ENCODE data around the gene THRAP3. TPM values are rescaled to one million over a fixed set of nuclear protein-coding genes. Genes with fewer than 3 reads are reported as not detected.

THRAP3 gene
- total RNA-seq, 1 experiment from 2014 or later = 160 TPM

GRCh38 chr1:36345353-36345752 is 121.1 kb downstream of the THRAP3 start:
- H3K36me3 Mint-ChIP-seq = peaks cover 19% of the 10 kb centered on the region
- POLR2A ChIA-PET = no interaction called here
- ATAC-seq (no peak), DNase-seq (ENCODE audit: low spot score) (no peak)
- no peaks in the 10 kb centered on the region for H3K27me3 Mint-ChIP-seq (ENCODE audit: low read depth)
- CTCF ChIA-PET = interaction anchor here (0.9 to 6.0 kb wide), 4 partner anchors 22 to 210 kb away, joined by 3 to 76 read pairs (median 4); no protein-coding TSS in a partner anchor
- TF ChIP-seq PRDM15 (CRISPR knock-in tag; IDR thresholded peaks at IDR 0.05) (no peak), KAT7 (CRISPR knock-in tag; IDR thresholded peaks at IDR 0.05; ENCODE audit: borderline replicate concordance) (no peak), EMX1 (CRISPR knock-in tag; IDR thresholded peaks at IDR 0.05) (no peak), TEAD4 (CRISPR knock-in tag; IDR thresholded peaks at IDR 0.05) (no peak), ESRRA (CRISPR knock-in tag; IDR thresholded peaks at IDR 0.05; ENCODE audit: borderline replicate concordance) (no peak), GTF2I (CRISPR knock-in tag; conservative IDR thresholded peaks at IDR 0.05) (no peak)
- TF ChIP-seq, protein P1, sequence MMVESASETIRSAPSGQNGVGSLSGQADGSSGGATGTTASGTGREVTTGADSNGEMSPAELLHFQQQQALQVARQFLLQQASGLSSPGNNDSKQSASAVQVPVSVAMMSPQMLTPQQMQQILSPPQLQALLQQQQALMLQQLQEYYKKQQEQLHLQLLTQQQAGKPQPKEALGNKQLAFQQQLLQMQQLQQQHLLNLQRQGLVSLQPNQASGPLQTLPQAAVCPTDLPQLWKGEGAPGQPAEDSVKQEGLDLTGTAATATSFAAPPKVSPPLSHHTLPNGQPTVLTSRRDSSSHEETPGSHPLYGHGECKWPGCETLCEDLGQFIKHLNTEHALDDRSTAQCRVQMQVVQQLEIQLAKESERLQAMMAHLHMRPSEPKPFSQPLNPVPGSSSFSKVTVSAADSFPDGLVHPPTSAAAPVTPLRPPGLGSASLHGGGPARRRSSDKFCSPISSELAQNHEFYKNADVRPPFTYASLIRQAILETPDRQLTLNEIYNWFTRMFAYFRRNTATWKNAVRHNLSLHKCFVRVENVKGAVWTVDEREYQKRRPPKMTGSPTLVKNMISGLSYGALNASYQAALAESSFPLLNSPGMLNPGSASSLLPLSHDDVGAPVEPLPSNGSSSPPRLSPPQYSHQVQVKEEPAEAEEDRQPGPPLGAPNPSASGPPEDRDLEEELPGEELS (CRISPR knock-in tag; IDR thresholded peaks at IDR 0.05) = no peak
- no peak overlapping the region for H3K4me3 Mint-ChIP-seq
- H3K4me1 Mint-ChIP-seq = no peaks in the 10 kb centered on the region
- H3K9me3 Mint-ChIP-seq = no peaks in the 10 kb centered on the region
- no peak overlapping the region for H3K27ac Mint-ChIP-seq

GRCh38 chr1:36346741-36347370 is 122.6 kb downstream of the THRAP3 start:
- ChIA-PET POLR2A (no interaction called here), CTCF (interaction anchor here (1.2 to 7.0 kb wide), 2 partner anchors 21 to 212 kb away, joined by 3 to 72 read pairs; no protein-coding TSS in a partner anchor)
- no peaks in the 10 kb centered on the region for H3K9me3 Mint-ChIP-seq
- no peak overlapping the region for H3K4me3 Mint-ChIP-seq
- peaks cover 19% of the 10 kb centered on the region for H3K36me3 Mint-ChIP-seq
- DNase-seq (ENCODE audit: low spot score) (no peak), ATAC-seq (no peak)
- H3K27ac Mint-ChIP-seq = no peak overlapping the region
- H3K4me1 Mint-ChIP-seq = no peaks in the 10 kb centered on the region
- no peaks in the 10 kb centered on the region for H3K27me3 Mint-ChIP-seq (ENCODE audit: low read depth)
- TF ChIP-seq, protein P2, sequence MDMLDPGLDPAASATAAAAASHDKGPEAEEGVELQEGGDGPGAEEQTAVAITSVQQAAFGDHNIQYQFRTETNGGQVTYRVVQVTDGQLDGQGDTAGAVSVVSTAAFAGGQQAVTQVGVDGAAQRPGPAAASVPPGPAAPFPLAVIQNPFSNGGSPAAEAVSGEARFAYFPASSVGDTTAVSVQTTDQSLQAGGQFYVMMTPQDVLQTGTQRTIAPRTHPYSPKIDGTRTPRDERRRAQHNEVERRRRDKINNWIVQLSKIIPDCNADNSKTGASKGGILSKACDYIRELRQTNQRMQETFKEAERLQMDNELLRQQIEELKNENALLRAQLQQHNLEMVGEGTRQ (CRISPR knock-in tag; IDR thresholded peaks at IDR 0.05) = no peak
- no peak for TF ChIP-seq SP1 (CRISPR knock-in tag; conservative IDR thresholded peaks at IDR 0.05)
- no peak for TF ChIP-seq FOXP1 (CRISPR knock-in tag; IDR thresholded peaks at IDR 0.05; ENCODE audit: borderline replicate concordance)
- TF ChIP-seq, protein P3, sequence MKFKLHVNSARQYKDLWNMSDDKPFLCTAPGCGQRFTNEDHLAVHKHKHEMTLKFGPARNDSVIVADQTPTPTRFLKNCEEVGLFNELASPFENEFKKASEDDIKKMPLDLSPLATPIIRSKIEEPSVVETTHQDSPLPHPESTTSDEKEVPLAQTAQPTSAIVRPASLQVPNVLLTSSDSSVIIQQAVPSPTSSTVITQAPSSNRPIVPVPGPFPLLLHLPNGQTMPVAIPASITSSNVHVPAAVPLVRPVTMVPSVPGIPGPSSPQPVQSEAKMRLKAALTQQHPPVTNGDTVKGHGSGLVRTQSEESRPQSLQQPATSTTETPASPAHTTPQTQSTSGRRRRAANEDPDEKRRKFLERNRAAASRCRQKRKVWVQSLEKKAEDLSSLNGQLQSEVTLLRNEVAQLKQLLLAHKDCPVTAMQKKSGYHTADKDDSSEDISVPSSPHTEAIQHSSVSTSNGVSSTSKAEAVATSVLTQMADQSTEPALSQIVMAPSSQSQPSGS (CRISPR knock-in tag; IDR thresholded peaks at IDR 0.05; ENCODE audit: borderline replicate concordance, low read depth) = no peak
- TF ChIP-seq NR3C1 (CRISPR knock-in tag; conservative IDR thresholded peaks at IDR 0.05; ENCODE audit: low read depth) = no peak
- TF ChIP-seq, protein P4, sequence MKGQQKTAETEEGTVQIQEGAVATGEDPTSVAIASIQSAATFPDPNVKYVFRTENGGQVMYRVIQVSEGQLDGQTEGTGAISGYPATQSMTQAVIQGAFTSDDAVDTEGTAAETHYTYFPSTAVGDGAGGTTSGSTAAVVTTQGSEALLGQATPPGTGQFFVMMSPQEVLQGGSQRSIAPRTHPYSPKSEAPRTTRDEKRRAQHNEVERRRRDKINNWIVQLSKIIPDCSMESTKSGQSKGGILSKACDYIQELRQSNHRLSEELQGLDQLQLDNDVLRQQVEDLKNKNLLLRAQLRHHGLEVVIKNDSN (CRISPR knock-in tag; IDR thresholded peaks at IDR 0.05) = no peak
- TF ChIP-seq, protein P5, sequence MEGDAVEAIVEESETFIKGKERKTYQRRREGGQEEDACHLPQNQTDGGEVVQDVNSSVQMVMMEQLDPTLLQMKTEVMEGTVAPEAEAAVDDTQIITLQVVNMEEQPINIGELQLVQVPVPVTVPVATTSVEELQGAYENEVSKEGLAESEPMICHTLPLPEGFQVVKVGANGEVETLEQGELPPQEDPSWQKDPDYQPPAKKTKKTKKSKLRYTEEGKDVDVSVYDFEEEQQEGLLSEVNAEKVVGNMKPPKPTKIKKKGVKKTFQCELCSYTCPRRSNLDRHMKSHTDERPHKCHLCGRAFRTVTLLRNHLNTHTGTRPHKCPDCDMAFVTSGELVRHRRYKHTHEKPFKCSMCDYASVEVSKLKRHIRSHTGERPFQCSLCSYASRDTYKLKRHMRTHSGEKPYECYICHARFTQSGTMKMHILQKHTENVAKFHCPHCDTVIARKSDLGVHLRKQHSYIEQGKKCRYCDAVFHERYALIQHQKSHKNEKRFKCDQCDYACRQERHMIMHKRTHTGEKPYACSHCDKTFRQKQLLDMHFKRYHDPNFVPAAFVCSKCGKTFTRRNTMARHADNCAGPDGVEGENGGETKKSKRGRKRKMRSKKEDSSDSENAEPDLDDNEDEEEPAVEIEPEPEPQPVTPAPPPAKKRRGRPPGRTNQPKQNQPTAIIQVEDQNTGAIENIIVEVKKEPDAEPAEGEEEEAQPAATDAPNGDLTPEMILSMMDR (IDR thresholded peaks at IDR 0.05) = no peak
- no peak for TF ChIP-seq SMAD4 (CRISPR knock-in tag; IDR thresholded peaks at IDR 0.05)
- TF ChIP-seq, protein P6, sequence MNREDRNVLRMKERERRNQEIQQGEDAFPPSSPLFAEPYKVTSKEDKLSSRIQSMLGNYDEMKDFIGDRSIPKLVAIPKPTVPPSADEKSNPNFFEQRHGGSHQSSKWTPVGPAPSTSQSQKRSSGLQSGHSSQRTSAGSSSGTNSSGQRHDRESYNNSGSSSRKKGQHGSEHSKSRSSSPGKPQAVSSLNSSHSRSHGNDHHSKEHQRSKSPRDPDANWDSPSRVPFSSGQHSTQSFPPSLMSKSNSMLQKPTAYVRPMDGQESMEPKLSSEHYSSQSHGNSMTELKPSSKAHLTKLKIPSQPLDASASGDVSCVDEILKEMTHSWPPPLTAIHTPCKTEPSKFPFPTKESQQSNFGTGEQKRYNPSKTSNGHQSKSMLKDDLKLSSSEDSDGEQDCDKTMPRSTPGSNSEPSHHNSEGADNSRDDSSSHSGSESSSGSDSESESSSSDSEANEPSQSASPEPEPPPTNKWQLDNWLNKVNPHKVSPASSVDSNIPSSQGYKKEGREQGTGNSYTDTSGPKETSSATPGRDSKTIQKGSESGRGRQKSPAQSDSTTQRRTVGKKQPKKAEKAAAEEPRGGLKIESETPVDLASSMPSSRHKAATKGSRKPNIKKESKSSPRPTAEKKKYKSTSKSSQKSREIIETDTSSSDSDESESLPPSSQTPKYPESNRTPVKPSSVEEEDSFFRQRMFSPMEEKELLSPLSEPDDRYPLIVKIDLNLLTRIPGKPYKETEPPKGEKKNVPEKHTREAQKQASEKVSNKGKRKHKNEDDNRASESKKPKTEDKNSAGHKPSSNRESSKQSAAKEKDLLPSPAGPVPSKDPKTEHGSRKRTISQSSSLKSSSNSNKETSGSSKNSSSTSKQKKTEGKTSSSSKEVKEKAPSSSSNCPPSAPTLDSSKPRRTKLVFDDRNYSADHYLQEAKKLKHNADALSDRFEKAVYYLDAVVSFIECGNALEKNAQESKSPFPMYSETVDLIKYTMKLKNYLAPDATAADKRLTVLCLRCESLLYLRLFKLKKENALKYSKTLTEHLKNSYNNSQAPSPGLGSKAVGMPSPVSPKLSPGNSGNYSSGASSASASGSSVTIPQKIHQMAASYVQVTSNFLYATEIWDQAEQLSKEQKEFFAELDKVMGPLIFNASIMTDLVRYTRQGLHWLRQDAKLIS (CRISPR knock-in tag; IDR thresholded peaks at IDR 0.05; ENCODE audit: borderline replicate concordance) = no peak
- TF ChIP-seq, protein P7, sequence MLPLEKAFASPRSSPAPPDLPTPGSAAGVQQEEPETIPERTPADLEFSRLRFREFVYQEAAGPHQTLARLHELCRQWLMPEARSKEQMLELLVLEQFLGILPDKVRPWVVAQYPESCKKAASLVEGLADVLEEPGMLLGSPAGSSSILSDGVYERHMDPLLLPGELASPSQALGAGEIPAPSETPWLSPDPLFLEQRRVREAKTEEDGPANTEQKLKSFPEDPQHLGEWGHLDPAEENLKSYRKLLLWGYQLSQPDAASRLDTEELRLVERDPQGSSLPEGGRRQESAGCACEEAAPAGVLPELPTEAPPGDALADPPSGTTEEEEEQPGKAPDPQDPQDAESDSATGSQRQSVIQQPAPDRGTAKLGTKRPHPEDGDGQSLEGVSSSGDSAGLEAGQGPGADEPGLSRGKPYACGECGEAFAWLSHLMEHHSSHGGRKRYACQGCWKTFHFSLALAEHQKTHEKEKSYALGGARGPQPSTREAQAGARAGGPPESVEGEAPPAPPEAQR (CRISPR knock-in tag; IDR thresholded peaks at IDR 0.05) = no peak
